PC-9 (cell line): Measurements from ENCODE around the gene ASB8.

Source experiments
- CTCF ChIP-seq: fragments of 200-600 bp; sonication (generic); conservative IDR thresholded peaks from 2 replicates; pipeline ENCODE4 v1.6.1; 2017; ENCODE audit warnings: mixed run types, antibody characterized with exemption, mild to moderate bottlenecking, moderate library complexity
- EZH2 ChIP-seq: fragments of 200-600 bp; sonication (generic); IDR thresholded peaks from 2 replicates; pipeline ENCODE4 v1.8.0; 2017; ENCODE audit warnings: antibody characterized with exemption, low read depth

- TF ChIP-seq CTCF (no peak), EZH2 (no peak)
Observed at GRCh38 chr12:48197971-48198671, 40.8 kb upstream of the ASB8 start.
